Astrocyte of the spinal cord (primary cell): ENCODE data around the gene PCSK6.
A peak's percentile ranks its signal among the peaks of the same experiment; 100 is the strongest.

Experiments used
- DNase-seq: peaks from one replicate; pipeline ENCODE4 v3.0.0; 2011; ENCODE audit warnings: low read depth, low spot score
- H3K4me3 ChIP-seq: 2 replicates; pipeline ENCODE4 v1.5.1; 2011; ENCODE audit warnings: low read depth, mild to moderate bottlenecking, low read length, moderate library complexity
- CTCF ChIP-seq: IDR thresholded peaks from 2 replicates; pipeline ENCODE4 v1.5.1; 2012; ENCODE audit warnings: low read depth, mild to moderate bottlenecking, low read length, inconsistent platforms
- in situ Hi-C: cut with HindIII; loops from 2 replicates; pipeline ENCODE4 v1.10.0; 2017; ENCODE audit warnings: low sequenced_read_pairs

Gene PCSK6

GRCh38 chr15:101323793-101324523 is 165.5 kb downstream of the PCSK6 start:
- H3K4me3 ChIP-seq = no peak overlapping the region
- no peak for TF ChIP-seq CTCF
- DNase-seq = no peak
- in situ Hi-C loops = no loop called here

DNA sequence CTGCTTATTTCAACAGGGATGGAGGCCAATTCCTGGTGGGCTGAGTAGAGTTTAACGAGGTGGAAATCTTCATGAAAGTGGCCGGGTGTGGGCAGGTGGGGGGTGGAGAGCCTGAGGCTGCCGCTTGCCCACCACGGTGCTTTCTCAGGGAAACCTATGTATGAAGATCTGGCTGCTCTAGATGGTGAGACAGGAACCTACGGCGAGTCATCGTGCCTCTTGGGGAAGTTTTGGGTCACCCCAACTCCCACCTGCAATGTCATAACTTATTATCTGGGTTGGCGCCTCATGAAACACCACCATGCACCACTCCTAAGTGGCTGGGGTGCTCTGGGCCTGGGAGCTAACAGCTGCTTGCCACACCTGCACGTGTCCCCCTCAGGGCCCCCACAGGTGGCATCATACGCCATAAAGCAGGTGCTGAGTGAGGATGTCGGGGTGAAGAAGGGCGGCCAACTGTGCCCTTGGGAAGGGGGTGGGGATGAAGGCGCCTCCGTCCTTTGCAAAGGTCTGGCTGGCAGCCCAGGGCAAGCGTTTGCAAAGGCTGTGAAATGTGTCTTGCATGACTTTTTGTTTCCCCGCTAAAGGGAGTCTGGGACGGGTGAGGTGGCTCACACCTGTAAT is 166.5 kb downstream of the PCSK6 start:
- H3K4me3 ChIP-seq = no peak overlapping the region
- TF ChIP-seq CTCF = no peak
- DNase-seq = no peak
- in situ Hi-C loops = no loop called here

GRCh38 chr15:101322016-101322695 is 167.4 kb downstream of the PCSK6 start:
- in situ Hi-C loops = no loop called here
- no peak for TF ChIP-seq CTCF
- no peak for DNase-seq
- no peak overlapping the region for H3K4me3 ChIP-seq

DNA sequence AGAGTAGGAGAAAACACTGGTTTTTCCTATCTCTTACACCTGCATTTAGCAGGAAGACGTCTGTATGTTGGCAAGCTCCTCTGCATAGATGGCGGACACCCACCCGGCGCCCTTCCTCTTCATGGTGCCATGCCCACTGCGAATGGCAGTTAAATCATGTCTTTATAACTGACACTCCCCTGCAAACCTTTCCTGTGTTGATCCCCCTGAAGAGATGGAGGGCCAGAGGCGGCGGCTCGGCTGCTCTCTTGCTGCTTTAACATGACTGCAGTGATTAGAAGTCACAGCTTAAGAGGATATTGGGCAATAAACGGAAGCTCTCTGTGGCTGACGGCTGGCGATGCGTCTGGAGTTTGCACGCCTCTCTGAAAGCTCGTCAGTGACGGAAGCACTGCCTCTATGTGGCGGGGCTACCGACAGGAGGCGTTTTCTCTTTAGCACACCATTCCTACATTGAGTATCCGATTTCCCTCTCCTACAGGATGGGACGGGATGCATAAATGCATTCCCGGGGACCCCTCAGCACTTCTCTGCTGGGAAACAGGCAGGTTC is 168.9 kb downstream of the PCSK6 start:
- no peak overlapping the region for H3K4me3 ChIP-seq
- in situ Hi-C loops = no loop called here
- DNase-seq = no peak
- TF ChIP-seq CTCF = peak; percentile 7

- no peak for TF ChIP-seq CTCF
- no peak overlapping the region for H3K4me3 ChIP-seq
- in situ Hi-C loops = no loop called here
- DNase-seq = no peak
Observed at GRCh38 chr15:101318839-101319238, 170.7 kb downstream of the PCSK6 start.

DNA sequence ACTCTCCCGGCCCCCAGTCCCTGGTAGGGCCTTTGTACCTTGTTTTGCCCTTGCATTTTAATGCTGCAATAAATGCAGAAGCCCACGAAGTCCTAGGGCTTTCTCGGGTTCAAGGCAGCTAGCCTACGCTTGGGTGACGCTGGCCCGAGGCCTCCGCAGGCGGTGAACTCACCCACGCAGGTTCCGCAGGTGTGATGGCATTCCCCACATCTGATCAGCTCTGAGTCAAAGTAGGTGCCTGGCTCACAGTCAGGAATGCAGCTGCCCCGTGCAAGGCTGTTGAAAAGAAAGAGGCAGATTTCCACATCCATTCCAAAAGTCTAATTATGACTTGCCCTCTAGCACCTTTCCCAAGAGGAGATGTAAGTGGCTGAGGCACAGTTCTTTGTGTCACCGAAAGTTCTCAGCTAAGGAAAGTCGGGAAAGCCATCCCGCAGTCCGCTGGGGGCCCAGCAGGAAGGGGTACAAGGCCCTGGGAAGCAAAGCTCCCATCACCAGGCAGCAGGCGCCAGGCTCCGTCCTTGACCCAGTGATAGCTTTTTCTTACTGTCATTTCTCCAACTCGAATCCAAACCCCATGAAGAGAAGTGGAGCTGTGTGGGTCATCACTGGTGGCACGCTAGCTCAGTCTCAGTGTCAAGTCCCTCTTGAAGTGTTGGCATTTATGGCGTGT is 171.2 kb downstream of the PCSK6 start:
- in situ Hi-C loops = no loop called here
- no peak for TF ChIP-seq CTCF
- DNase-seq = no peak
- no peak overlapping the region for H3K4me3 ChIP-seq
